ENCODE results near the gene PALB2.

GRCh38 chr16:23571895-23572294 is 69.2 kb downstream of the PALB2 start:
- TF ChIP-seq CTCF (IDR thresholded peaks at IDR 0.05) (no peak), ZFX (IDR thresholded peaks at IDR 0.05; ENCODE audit: borderline replicate concordance) (no peak)
